HEK293 (cell line): ENCODE results near the gene ZNF711.

Source experiments
- CTCF ChIA-PET: fragments of 350-600 bp; formaldehyde crosslinking; extraction: SDS; loops from one replicate; lab custom pipeline; 2021; ENCODE audit warnings: antibody characterized with exemption; lab: Yijun Ruan, JAX
- POLR2A ChIA-PET: fragments of 300-600 bp; formaldehyde crosslinking; extraction: SDS; loops from one replicate; lab custom pipeline; 2020; ENCODE audit warnings: antibody characterized with exemption, inconsistent platforms; lab: Yijun Ruan, JAX
- H3K27ac ChIP-seq: fragments of 200-500 bp; sonication (Bioruptor generic); 2 replicates; pipeline ENCODE4 v1.5.1; 2014; ENCODE audit warnings: low read depth, low read length, control low read depth, inconsistent platforms; ENCODE audit errors: extremely low read depth
- H3K36me3 ChIP-seq, 2 experiments: fragments of 200-500 bp in 1 of 2; sonication (Bioruptor generic) in 1 of 2; 1 replicate in 1 of 2; 2 replicates in 1 of 2; pipeline ENCODE4 v1.5.1; 2014 to 2017; ENCODE audit warnings: inconsistent platforms in 2 of 2, low read length in 2 of 2; ENCODE audit not compliant: control insufficient read depth in 2 of 2, insufficient read depth in 1 of 2
- H3K4me1 ChIP-seq: fragments of 200-500 bp; sonication (Bioruptor generic); 2 replicates; pipeline ENCODE4 v1.5.1; 2014; ENCODE audit warnings: mild to moderate bottlenecking, low read length, inconsistent platforms; ENCODE audit not compliant: control insufficient read depth, insufficient read depth
- H3K4me3 ChIP-seq: 2 replicates; pipeline ENCODE4 v1.5.1; 2011; ENCODE audit warnings: low read depth, mild to moderate bottlenecking, control low read depth, low read length, moderate library complexity
- H3K9me3 ChIP-seq: fragments of 200-500 bp; sonication (Bioruptor generic); 2 replicates; pipeline ENCODE4 v1.5.1; 2014; ENCODE audit warnings: low read depth, low read length, inconsistent platforms; ENCODE audit not compliant: control insufficient read depth, insufficient read depth
- BCL11A ChIP-seq: fragments of 450-650 bp; formaldehyde crosslinking; IDR thresholded peaks from 2 replicates; pipeline ENCODE4 v1.5.1; 2016; ENCODE audit warnings: low read depth, missing biosample characterization, missing genetic modification characterization
- EGR2 ChIP-seq: fragments of 450-650 bp; formaldehyde crosslinking; IDR thresholded peaks from 2 replicates; pipeline ENCODE4 v1.5.1; 2016; ENCODE audit warnings: low read depth, missing biosample characterization, missing genetic modification characterization
- GLIS1 ChIP-seq: fragments of 450-650 bp; formaldehyde crosslinking; IDR thresholded peaks from 2 replicates; pipeline ENCODE4 v1.5.1; 2016; ENCODE audit warnings: missing biosample characterization, missing genetic modification characterization
- MEIS1 ChIP-seq: sonication (generic); formaldehyde crosslinking; IDR thresholded peaks from 2 replicates; pipeline ENCODE4 v1.8.1; 2022; ENCODE audit warnings: missing genetic modification reagents, mild to moderate bottlenecking, borderline replicate concordance
- WT1 ChIP-seq: fragments of 450-650 bp; formaldehyde crosslinking; IDR thresholded peaks from 2 replicates; pipeline ENCODE4 v1.5.1; 2016; ENCODE audit warnings: missing biosample characterization, missing genetic modification characterization
- YY2 ChIP-seq: fragments of 450-650 bp; formaldehyde crosslinking; IDR thresholded peaks from 2 replicates; pipeline ENCODE4 v1.5.1; 2016; ENCODE audit warnings: missing biosample characterization, missing genetic modification characterization
- ZBTB48 ChIP-seq: fragments of 450-650 bp; formaldehyde crosslinking; IDR thresholded peaks from 2 replicates; pipeline ENCODE4 v1.5.1; 2016; ENCODE audit warnings: missing biosample characterization, missing genetic modification characterization
- ZNF140 ChIP-seq: fragments of 450-650 bp; formaldehyde crosslinking; IDR thresholded peaks from 2 replicates; pipeline ENCODE4 v1.5.1; 2016; ENCODE audit warnings: missing biosample characterization, missing genetic modification characterization
- ZNF18 ChIP-seq: fragments of 450-650 bp; formaldehyde crosslinking; IDR thresholded peaks from 2 replicates; pipeline ENCODE4 v1.5.1; 2016; ENCODE audit warnings: missing biosample characterization, missing genetic modification characterization
- ZNF2 ChIP-seq: fragments of 450-650 bp; formaldehyde crosslinking; IDR thresholded peaks from 2 replicates; pipeline ENCODE4 v1.5.1; 2016; ENCODE audit warnings: missing biosample characterization, missing genetic modification characterization
- ZNF404 ChIP-seq: fragments of 450-650 bp; formaldehyde crosslinking; IDR thresholded peaks from 2 replicates; pipeline ENCODE4 v1.5.1; 2017; ENCODE audit warnings: missing biosample characterization, missing genetic modification characterization
- ZNF518A ChIP-seq: fragments of 450-650 bp; formaldehyde crosslinking; conservative IDR thresholded peaks from 2 replicates; pipeline ENCODE4 v1.5.1; 2016; ENCODE audit warnings: low read depth, missing biosample characterization, missing genetic modification characterization
- ZNF548 ChIP-seq: fragments of 450-650 bp; formaldehyde crosslinking; IDR thresholded peaks from 2 replicates; pipeline ENCODE4 v1.5.1; 2016; ENCODE audit warnings: missing biosample characterization, missing genetic modification characterization
- ZNF549 ChIP-seq: fragments of 450-650 bp; IDR thresholded peaks from 2 replicates; pipeline ENCODE4 v1.5.1; 2018; ENCODE audit warnings: missing biosample characterization, missing genetic modification characterization, mild to moderate bottlenecking, inconsistent platforms, moderate library complexity
- ZNF658 ChIP-seq: fragments of 450-650 bp; formaldehyde crosslinking; IDR thresholded peaks from 2 replicates; pipeline ENCODE4; 2016; ENCODE audit warnings: missing biosample characterization, missing genetic modification characterization
- ZNF660 ChIP-seq: fragments of 450-650 bp; IDR thresholded peaks from 2 replicates; pipeline ENCODE4 v1.5.1; 2018; ENCODE audit warnings: missing biosample characterization, mild to moderate bottlenecking, missing genetic modification characterization
- ZNF768 ChIP-seq: fragments of 450-650 bp; formaldehyde crosslinking; IDR thresholded peaks from 2 replicates; pipeline ENCODE4 v1.5.1; 2018; ENCODE audit warnings: missing biosample characterization, mild to moderate bottlenecking, missing genetic modification characterization
- TF ChIP-seq, protein P1 (sequence below): fragments of 450-650 bp; formaldehyde crosslinking; IDR thresholded peaks from 2 replicates; pipeline ENCODE4 v1.5.1; 2016; ENCODE audit warnings: missing biosample characterization, missing genetic modification characterization, low read depth
- TF ChIP-seq, protein P2 (sequence below): IDR thresholded peaks from 2 replicates; pipeline ENCODE4 v1.6.1; 2011; ENCODE audit warnings: mild to moderate bottlenecking, low read depth, low read length, borderline replicate concordance
- TF ChIP-seq, protein P3 (sequence below): fragments of 450-650 bp; IDR thresholded peaks from 2 replicates; pipeline ENCODE4 v1.5.1; 2018; ENCODE audit warnings: missing biosample characterization, mild to moderate bottlenecking, missing genetic modification characterization
- TF ChIP-seq, protein P4 (sequence below): fragments of 450-650 bp; formaldehyde crosslinking; IDR thresholded peaks from 2 replicates; pipeline ENCODE4 v1.5.1; 2017; ENCODE audit warnings: missing biosample characterization, missing genetic modification characterization

Gene ZNF711

GRCh38 chrX:85243761-85244449 is at the start of gene ZNF711, which contains the start of gene SATL1 (continued):
- TF ChIP-seq, protein P1, sequence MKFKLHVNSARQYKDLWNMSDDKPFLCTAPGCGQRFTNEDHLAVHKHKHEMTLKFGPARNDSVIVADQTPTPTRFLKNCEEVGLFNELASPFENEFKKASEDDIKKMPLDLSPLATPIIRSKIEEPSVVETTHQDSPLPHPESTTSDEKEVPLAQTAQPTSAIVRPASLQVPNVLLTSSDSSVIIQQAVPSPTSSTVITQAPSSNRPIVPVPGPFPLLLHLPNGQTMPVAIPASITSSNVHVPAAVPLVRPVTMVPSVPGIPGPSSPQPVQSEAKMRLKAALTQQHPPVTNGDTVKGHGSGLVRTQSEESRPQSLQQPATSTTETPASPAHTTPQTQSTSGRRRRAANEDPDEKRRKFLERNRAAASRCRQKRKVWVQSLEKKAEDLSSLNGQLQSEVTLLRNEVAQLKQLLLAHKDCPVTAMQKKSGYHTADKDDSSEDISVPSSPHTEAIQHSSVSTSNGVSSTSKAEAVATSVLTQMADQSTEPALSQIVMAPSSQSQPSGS (tag by site-specific recombination) = peak; percentile 95
- TF ChIP-seq ZNF660 (tag by site-specific recombination) = 0 out of 2 replicates have a peak, but pooled peaks have one; percentile 8
- TF ChIP-seq, protein P2, sequence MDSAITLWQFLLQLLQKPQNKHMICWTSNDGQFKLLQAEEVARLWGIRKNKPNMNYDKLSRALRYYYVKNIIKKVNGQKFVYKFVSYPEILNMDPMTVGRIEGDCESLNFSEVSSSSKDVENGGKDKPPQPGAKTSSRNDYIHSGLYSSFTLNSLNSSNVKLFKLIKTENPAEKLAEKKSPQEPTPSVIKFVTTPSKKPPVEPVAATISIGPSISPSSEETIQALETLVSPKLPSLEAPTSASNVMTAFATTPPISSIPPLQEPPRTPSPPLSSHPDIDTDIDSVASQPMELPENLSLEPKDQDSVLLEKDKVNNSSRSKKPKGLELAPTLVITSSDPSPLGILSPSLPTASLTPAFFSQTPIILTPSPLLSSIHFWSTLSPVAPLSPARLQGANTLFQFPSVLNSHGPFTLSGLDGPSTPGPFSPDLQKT = no peak
- TF ChIP-seq, protein P3, sequence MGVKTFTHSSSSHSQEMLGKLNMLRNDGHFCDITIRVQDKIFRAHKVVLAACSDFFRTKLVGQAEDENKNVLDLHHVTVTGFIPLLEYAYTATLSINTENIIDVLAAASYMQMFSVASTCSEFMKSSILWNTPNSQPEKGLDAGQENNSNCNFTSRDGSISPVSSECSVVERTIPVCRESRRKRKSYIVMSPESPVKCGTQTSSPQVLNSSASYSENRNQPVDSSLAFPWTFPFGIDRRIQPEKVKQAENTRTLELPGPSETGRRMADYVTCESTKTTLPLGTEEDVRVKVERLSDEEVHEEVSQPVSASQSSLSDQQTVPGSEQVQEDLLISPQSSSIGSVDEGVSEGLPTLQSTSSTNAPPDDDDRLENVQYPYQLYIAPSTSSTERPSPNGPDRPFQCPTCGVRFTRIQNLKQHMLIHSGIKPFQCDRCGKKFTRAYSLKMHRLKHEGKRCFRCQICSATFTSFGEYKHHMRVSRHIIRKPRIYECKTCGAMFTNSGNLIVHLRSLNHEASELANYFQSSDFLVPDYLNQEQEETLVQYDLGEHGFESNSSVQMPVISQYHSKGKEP (tag by site-specific recombination) = peak; percentile 70
- TF ChIP-seq, all 188 proteins: peak for 21

GRCh38 chrX:85196319-85196718 is 47.5 kb upstream of the ZNF711 start:
- TF ChIP-seq MEIS1 (CRISPR knock-in tag) (no peak), ZNF18 (tag by site-specific recombination) (no peak), EGR2 (tag by site-specific recombination) (no peak), ZNF404 (tag by site-specific recombination) (no peak), ZNF518A (tag by site-specific recombination) (no peak), GLIS1 (tag by site-specific recombination) (no peak), ZNF768 (tag by site-specific recombination) (no peak), ZNF2 (tag by site-specific recombination) (no peak), ZNF548 (tag by site-specific recombination) (no peak), ZNF549 (tag by site-specific recombination) (no peak), ZNF140 (tag by site-specific recombination) (no peak), BCL11A (no peak), WT1 (tag by site-specific recombination) (no peak), YY2 (tag by site-specific recombination) (no peak), ZBTB48 (tag by site-specific recombination) (no peak), ZNF658 (no peak)
- TF ChIP-seq, protein P4, sequence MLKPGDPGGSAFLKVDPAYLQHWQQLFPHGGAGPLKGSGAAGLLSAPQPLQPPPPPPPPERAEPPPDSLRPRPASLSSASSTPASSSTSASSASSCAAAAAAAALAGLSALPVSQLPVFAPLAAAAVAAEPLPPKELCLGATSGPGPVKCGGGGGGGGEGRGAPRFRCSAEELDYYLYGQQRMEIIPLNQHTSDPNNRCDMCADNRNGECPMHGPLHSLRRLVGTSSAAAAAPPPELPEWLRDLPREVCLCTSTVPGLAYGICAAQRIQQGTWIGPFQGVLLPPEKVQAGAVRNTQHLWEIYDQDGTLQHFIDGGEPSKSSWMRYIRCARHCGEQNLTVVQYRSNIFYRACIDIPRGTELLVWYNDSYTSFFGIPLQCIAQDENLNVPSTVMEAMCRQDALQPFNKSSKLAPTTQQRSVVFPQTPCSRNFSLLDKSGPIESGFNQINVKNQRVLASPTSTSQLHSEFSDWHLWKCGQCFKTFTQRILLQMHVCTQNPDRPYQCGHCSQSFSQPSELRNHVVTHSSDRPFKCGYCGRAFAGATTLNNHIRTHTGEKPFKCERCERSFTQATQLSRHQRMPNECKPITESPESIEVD (tag by site-specific recombination) = no peak
- CTCF ChIA-PET = interaction anchor here (0.7 kb wide), 1 partner anchor 18 kb away, joined by 3 read pairs; no protein-coding TSS in a partner anchor
- no peaks in the 10 kb centered on the region for H3K36me3 ChIP-seq
- POLR2A ChIA-PET = no interaction called here
- H3K4me1 ChIP-seq = no peaks in the 10 kb centered on the region
- H3K4me3 ChIP-seq = no peak overlapping the region
- H3K9me3 ChIP-seq = no peaks in the 10 kb centered on the region; the same call in none of the 2 replicates
- H3K27ac ChIP-seq = no peak overlapping the region
